Epithelial cell of esophagus (primary cell): ENCODE measurements around the gene PRELID3B.
A peak's percentile ranks its signal among the peaks of the same experiment; 100 is the strongest.

Source experiments
- DNase-seq: peaks from one replicate; pipeline ENCODE4 v3.0.0; 2010; ENCODE audit warnings: low read depth
- H3K4me3 ChIP-seq: 2 replicates; pipeline ENCODE4 v1.5.1; 2011; ENCODE audit warnings: mild to moderate bottlenecking, low read length, control low read depth
- CTCF ChIP-seq: IDR thresholded peaks from 2 replicates; pipeline ENCODE4 v1.5.1; 2011; ENCODE audit warnings: low read depth, mild to moderate bottlenecking, low read length, control low read depth, inconsistent platforms; ENCODE audit not compliant: insufficient read depth; ENCODE audit errors: missing control alignments

Gene PRELID3B

DNA sequence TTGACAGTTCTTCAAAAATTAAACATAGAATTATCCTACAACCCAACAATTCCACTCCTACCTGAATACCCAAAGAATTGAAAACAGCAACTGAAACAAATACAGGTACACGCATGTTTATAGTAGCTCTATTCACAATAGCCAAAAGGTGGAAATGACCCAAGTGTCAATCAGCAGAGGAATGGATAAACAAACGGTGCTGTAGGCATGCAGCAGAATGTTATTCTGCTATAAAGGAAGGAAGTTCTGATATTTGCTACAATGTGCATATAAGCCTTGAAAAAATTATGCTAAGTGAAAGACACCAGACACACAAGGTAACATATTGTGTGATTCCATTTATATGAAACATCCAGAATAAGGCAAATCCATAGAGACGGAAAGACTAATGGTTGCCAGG, 38.5 kb upstream of the PRELID3B start:
- H3K4me3 ChIP-seq = no peak overlapping the region
- no peak for TF ChIP-seq CTCF
- no peak for DNase-seq

DNA sequence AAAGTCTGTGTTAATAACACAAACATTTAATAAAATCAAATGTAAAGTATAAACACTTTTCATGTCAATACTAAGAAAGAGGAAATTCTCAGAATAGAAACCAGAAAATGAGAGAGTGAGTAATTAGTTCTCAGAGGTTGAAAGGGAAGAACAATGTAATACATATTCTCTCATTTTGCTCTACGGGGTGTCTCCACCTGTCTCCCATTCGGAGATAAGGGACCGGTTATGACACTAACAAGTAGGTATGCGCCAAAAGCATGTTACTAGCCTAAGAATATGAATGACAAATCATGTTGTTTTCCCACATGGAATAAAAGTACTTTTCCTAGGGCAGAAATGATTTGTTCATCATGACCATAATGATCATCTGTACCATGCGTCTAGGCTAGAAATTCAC, 35.6 kb upstream of the PRELID3B start:
- peak; percentile 48 for DNase-seq
- no peak overlapping the region for H3K4me3 ChIP-seq
- no peak for TF ChIP-seq CTCF

DNA sequence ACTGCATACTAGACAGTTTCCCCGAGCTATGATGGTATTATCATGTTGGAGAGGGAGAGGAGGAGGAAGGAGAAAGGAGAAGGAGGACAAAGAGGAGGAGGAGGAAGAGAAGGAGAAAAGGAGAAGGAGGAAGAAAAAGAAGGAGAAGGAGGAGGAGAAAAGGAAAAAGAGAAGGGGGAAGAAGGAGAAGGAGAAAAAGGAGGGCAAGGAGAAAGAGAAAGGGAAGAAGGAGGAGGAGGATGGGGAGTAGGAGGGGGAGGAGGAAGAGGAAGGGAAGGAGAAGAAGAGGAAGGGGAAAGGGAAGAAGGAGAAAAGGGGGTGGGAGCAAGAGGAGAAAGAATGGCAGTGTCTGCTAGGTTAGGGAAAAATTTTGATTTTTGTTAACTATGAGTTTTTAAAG, 35.1 kb upstream of the PRELID3B start:
- H3K4me3 ChIP-seq = no peak overlapping the region
- DNase-seq = no peak
- TF ChIP-seq CTCF = no peak

DNA sequence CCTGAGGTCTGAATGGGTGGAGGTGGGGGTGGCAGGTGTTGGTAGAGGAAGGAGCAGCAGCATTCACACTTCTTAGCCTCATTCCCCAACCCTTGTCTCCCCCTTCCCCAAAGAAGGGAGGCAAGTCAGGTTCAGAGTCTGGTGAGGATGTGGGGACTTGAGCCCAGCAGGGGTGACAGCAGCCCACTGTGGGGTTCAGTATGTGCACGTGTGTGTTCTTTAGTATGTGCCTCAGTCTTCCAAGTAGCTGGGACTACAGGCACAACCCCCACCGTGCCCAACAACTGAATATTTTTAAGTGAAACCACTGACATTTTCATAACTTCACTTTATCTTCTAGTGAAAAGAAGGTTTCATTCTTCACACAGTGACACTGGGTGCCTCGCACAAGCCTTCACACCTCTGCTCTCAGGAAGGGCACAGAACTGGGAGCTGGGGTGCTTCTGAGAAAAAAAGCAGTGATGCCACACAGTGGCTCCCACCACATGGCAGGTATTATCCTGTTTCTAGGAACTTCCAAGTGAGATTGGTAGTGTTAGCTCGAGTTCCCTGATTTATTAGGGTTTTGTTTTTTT, 33.4 kb upstream of the PRELID3B start:
- no peak for DNase-seq
- no peak overlapping the region for H3K4me3 ChIP-seq
- TF ChIP-seq CTCF = no peak

DNA sequence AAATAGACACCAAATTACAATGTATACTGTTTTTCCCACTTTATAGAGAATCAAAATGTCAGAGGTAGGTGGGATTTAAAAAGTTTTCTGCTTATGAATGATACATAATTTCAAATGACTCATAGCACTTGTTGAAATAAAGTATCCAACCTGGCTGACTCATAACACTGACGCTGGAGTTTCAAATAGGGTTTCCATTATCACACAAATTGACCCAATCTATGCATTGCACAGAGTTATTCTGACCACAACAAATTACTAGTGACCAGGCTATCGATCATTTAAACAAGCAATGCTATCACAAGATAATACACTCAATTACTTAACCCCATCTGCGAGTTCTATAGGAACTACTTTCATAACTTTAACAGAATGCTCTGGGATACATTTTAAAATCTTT, 31.9 kb upstream of the PRELID3B start:
- H3K4me3 ChIP-seq = no peak overlapping the region
- peak; percentile 72 for DNase-seq
- no peak for TF ChIP-seq CTCF

DNA sequence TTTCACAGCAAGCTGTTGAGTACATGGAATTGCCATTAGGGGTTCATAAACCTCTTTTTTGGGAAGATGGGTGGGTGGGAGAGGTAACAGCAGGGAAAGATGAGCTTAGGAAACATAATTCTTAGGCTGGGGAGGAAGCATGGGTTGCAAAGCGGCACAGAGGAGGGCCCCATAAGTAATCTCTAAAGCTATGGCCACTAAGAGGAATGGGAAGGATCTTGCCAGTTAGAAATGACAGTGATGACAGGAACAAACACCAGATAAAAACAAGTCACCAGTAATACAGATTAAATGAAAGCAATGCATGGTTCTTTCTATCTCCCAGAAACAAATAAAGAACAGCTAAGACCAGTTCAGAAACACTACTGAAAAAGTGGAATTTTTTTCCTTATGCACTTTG, 31.0 kb upstream of the PRELID3B start:
- no peak overlapping the region for H3K4me3 ChIP-seq
- no peak for TF ChIP-seq CTCF
- DNase-seq = no peak

- no peak overlapping the region for H3K4me3 ChIP-seq
- no peak for TF ChIP-seq CTCF
- DNase-seq = no peak
Observed at GRCh38 chr20:59071216-59071615, 28.6 kb upstream of the PRELID3B start.
